GM20000 (cell line): ENCODE results near the gene LASP1.
A peak's percentile ranks its signal among the peaks of the same experiment; 100 is the strongest.

Experiments
- DNase-seq: peaks from one replicate; pipeline ENCODE4 v3.0.0; 2012; ENCODE audit warnings: low spot score
- TF ChIP-seq, protein P1 (sequence below): IDR thresholded peaks from 2 replicates; pipeline ENCODE4 v1.5.1; 2012; ENCODE audit warnings: mild to moderate bottlenecking, control low read depth; ENCODE audit errors: extremely low read depth, missing control alignments

The LASP1 gene

GRCh38 chr17:38898812-38899348 lies 29.0 kb downstream of the LASP1 start:
- DNase-seq: peak; percentile 90
- TF ChIP-seq, protein P1, sequence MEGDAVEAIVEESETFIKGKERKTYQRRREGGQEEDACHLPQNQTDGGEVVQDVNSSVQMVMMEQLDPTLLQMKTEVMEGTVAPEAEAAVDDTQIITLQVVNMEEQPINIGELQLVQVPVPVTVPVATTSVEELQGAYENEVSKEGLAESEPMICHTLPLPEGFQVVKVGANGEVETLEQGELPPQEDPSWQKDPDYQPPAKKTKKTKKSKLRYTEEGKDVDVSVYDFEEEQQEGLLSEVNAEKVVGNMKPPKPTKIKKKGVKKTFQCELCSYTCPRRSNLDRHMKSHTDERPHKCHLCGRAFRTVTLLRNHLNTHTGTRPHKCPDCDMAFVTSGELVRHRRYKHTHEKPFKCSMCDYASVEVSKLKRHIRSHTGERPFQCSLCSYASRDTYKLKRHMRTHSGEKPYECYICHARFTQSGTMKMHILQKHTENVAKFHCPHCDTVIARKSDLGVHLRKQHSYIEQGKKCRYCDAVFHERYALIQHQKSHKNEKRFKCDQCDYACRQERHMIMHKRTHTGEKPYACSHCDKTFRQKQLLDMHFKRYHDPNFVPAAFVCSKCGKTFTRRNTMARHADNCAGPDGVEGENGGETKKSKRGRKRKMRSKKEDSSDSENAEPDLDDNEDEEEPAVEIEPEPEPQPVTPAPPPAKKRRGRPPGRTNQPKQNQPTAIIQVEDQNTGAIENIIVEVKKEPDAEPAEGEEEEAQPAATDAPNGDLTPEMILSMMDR: no peak

- TF ChIP-seq, protein P1: no peak
- no peak for DNase-seq
Observed at GRCh38 chr17:38899421-38899820, 29.6 kb downstream of the LASP1 start.

DNA sequence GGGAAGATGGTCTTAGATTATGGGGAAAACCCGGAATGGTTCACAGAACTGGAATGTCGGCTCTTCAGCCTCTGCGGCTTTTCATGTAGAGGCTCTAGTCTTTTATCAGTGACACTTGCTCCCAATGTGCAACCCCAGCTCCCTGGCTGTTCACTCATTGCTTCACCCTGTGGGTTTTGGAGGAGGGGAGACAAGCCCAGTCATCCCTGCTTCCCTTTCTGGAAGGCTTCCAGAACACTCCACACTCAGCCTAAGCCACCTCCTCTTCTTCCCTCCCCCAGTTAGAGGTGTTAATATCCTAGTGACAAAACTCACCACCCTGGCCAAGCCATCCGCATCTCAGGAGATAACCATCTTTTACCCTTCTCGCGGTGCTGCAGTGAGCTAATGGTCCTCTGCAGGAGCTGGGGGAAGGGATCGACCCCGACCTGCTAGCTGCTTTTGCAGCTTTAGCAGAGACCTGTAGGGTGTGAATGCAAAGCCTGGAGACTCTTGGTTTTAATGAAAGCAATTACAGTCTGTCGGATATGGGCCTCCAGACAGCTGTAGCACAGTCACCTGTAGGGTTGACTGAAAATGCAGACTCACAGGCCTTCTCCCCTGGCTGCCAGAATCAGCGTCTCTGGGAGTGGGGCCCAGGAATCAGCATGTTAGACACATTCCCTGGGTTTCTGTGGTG lies 31.3 kb downstream of the LASP1 start:
- DNase-seq: no peak
- TF ChIP-seq, protein P1: no peak

- TF ChIP-seq, protein P1: no peak
- DNase-seq: no peak
Observed at GRCh38 chr17:38903404-38903803, 33.5 kb downstream of the LASP1 start.

GRCh38 chr17:38904892-38905291 lies 35.0 kb downstream of the LASP1 start:
- TF ChIP-seq, protein P1: no peak
- no peak for DNase-seq

- TF ChIP-seq, protein P1: no peak
Observed at GRCh38 chr17:38905375-38905774, 35.5 kb downstream of the LASP1 start.

GRCh38 chr17:38906460-38907228 lies 36.8 kb downstream of the LASP1 start:
- DNase-seq: no peak
- TF ChIP-seq, protein P1: no peak

More at GRCh38 chr17:38905375-38905774, 35.5 kb downstream of the LASP1 start:
- DNase-seq: no peak
